Muscle layer of duodenum (tissue), 2 donors: Measurements from ENCODE around the gene RAD51B.

Source experiments
- H3K27ac ChIP-seq: one replicate; pipeline ENCODE4 v1.7.0; 2013; ENCODE audit warnings: mild to moderate bottlenecking, low read length
- H3K27me3 ChIP-seq: one replicate; pipeline ENCODE4 v1.7.0; 2013; ENCODE audit warnings: low read depth, mild to moderate bottlenecking, control low read depth, low read length
- H3K36me3 ChIP-seq, 2 donors: one replicate each; pipeline ENCODE4 v1.7.0; 2013; ENCODE audit warnings: low read length in 2 of 2, control low read depth in 1 of 2, mild to moderate bottlenecking in 1 of 2; ENCODE audit not compliant: insufficient read depth in 2 of 2, control insufficient read depth in 1 of 2
- H3K4me1 ChIP-seq, 2 donors: one replicate each; pipeline ENCODE4 v1.7.0; 2013; ENCODE audit warnings: low read length in 2 of 2, mild to moderate bottlenecking in 2 of 2, control low read depth in 1 of 2, moderate library complexity in 1 of 2; ENCODE audit not compliant: insufficient read depth in 2 of 2, control insufficient read depth in 1 of 2
- H3K4me3 ChIP-seq, 2 donors: one replicate each; pipeline ENCODE4 v1.7.0; 2013; ENCODE audit warnings: low read length in 2 of 2, low read depth in 1 of 2, mild to moderate bottlenecking in 1 of 2
- H3K9me3 ChIP-seq, 2 donors: one replicate each; pipeline ENCODE4 v1.7.0; 2013; ENCODE audit warnings: low read length in 2 of 2, control low read depth in 1 of 2, mild to moderate bottlenecking in 1 of 2; ENCODE audit not compliant: control insufficient read depth in 1 of 2
- donor health status: healthy.

The RAD51B gene

GRCh38 chr14:68639000-68639757 is 819.6 kb downstream of the RAD51B start:
- Histone ChIP-seq H3K27me3 (no peaks in the 10 kb centered on the region), H3K27ac (peak overlapping the region; percentile 62), H3K4me3 (no peak overlapping the region), H3K4me1 (peaks cover 11 to 27% of the 10 kb centered on the region in 2 donors), H3K9me3 (peaks cover 0 to 13% of the 10 kb centered on the region in 2 donors), H3K36me3 (no peaks in the 10 kb centered on the region)

DNA sequence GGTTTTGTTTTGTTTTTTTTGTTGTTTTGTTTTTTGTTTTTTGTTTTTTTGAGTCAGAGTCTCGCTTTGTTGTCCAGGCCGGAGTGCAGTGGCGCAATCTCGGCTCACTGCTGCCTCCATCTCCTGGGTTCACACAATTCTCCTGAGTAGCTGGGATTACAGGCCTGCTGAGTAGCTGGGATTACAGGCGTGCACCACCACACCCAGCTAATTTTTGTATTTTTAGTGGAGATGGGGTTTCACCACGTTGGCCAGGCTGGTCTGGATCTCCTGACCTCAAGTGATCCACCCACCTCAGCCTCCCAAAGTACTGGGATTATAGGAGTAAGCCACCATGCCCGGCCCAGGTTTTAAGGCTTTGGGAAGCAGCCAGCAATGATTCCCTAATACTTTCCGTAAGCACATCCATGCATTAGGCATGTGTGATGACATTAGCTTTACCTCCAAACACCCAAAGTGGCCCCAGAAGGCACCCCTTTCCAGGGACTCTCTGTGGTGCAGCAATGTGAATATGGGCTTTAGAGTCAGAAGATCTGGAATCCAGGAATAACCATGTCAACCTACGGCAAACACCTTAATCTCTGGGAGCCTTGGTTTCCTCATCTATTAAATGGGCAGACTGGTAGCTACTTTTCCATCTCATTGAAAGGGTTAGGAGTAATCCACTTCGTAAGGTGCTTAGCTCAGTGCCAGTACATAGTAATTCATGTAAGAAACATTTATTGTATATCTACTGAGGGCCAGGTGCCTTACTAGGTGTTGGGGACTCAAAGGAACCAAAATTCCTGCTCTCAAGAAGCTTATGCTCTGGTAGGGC is 820.4 kb downstream of the RAD51B start:
- H3K27ac ChIP-seq: peak overlapping the region; percentile 62
- H3K4me1 ChIP-seq: peaks cover 11 to 22% of the 10 kb centered on the region in 2 donors
- H3K4me3 ChIP-seq: no peak overlapping the region
- peaks cover 0 to 13% of the 10 kb centered on the region in 2 donors for H3K9me3 ChIP-seq
- H3K36me3 ChIP-seq: no peaks in the 10 kb centered on the region
- no peaks in the 10 kb centered on the region for H3K27me3 ChIP-seq

- H3K36me3 ChIP-seq: no peaks in the 10 kb centered on the region
- H3K4me1 ChIP-seq: peaks cover 8 to 16% of the 10 kb centered on the region in 2 donors
- no peaks in the 10 kb centered on the region for H3K27me3 ChIP-seq
- peaks cover 0 to 13% of the 10 kb centered on the region in 2 donors for H3K9me3 ChIP-seq
- no peak overlapping the region for H3K4me3 ChIP-seq
- no peak overlapping the region for H3K27ac ChIP-seq
These were observed 824.1 kb downstream of the RAD51B start for GRCh38 chr14:68643673-68644072.

DNA sequence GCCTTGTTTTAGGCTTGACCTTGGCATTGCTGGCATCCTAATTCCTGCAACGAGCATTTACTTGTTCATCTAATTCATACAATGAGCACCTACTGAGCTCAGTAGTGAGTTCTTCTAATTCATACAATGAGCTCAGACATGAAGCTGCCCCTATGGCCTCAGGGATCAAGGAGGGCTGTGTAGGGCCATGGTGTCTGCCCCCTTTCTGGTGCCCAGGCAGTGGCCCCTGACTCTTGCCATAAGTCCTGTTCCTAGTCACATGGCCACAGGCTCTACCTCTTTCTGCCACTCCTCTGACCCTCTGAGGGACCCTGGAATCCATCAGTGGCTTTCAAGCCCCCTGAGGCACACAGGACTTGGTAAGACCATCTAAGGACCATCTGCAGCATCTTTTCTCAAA is 824.5 kb downstream of the RAD51B start:
- no peaks in the 10 kb centered on the region for H3K27me3 ChIP-seq
- no peak overlapping the region for H3K27ac ChIP-seq
- H3K9me3 ChIP-seq: peaks cover 0 to 13% of the 10 kb centered on the region in 2 donors
- H3K36me3 ChIP-seq: no peaks in the 10 kb centered on the region
- no peak overlapping the region for H3K4me3 ChIP-seq
- peaks cover 3 to 12% of the 10 kb centered on the region in 2 donors for H3K4me1 ChIP-seq

DNA sequence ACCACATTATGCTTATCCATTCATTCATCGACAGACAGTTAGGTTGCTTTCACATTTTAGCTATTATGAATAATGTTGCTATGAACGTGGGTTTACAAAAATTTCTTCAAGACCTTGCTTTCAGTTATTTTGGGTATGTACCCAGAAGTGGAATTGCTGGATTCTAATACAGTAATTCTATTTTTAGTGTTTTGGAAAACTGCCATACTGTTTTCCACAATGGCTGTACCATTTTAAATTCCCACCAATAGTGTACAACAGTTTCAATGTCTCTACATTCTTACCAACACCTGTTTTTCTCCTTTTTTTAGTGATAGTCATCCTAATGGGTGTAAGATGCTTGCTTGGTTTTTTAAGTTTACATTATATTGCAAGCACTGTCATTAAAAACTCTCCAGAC is 825.8 kb downstream of the RAD51B start:
- Histone ChIP-seq H3K4me3 (no peak overlapping the region), H3K36me3 (no peaks in the 10 kb centered on the region), H3K4me1 (peaks cover 0 to 5% of the 10 kb centered on the region in 2 donors), H3K27me3 (no peaks in the 10 kb centered on the region), H3K27ac (no peak overlapping the region), H3K9me3 (peaks cover 0 to 13% of the 10 kb centered on the region in 2 donors)

- Histone ChIP-seq H3K4me1 (peaks cover 12 to 18% of the 10 kb centered on the region in 2 donors), H3K27ac (peak overlapping the region; percentile 88), H3K4me3 (no peak overlapping the region), H3K27me3 (no peaks in the 10 kb centered on the region), H3K9me3 (no peaks in the 10 kb centered on the region), H3K36me3 (no peaks in the 10 kb centered on the region)
These were observed 830.1 kb downstream of the RAD51B start for GRCh38 chr14:68649476-68650189.

DNA sequence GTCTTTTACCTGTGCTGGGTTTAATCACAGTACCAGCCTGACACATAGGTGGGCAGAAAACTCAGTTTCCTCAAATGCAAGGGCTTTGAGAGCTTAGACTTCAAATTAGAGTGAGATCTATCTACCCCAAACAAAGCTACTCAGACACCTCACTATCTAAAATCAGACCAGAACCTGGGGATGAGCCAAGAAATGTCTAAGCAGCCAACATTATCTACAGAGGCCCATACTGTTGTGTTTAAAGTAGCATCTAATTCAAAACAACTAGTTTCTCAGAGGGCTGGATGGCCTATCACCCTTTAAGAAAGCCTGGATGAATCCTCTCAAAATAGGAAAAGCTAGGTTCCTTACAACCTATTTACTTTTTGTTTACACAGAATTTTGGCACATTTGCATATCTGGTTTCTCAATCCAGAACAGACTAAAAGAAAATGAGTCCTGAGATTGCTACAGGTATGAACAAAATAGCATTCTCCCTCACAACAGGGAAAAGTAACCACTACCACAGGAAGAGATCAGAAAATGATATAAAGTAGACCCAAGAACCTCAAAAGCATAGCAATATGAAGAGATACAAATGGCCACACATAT is 830.9 kb downstream of the RAD51B start:
- Histone ChIP-seq H3K27ac (peak overlapping the region; percentile 88), H3K4me3 (no peak overlapping the region), H3K27me3 (no peaks in the 10 kb centered on the region), H3K4me1 (peaks cover 12 to 27% of the 10 kb centered on the region in 2 donors), H3K36me3 (no peaks in the 10 kb centered on the region), H3K9me3 (no peaks in the 10 kb centered on the region)

DNA sequence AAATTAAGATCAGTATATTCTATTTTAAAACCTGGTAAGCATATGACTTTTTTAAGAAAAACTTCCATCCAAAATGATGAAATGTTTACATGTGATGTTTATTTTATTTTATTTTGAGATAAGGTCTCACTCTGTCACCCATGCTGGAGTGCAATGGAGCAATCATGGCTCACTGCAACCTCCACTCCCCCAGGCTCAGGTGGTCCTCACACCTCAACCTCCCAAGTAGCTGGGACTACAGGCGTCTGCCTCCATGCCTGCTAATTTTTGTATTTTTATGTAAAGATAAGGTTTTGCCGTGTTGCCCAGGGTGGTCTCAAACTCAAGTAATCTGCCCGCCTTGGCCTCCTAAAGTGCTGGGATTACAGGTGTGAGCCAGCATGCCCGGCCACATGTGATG is 831.5 kb downstream of the RAD51B start:
- Histone ChIP-seq H3K9me3 (no peaks in the 10 kb centered on the region), H3K36me3 (no peaks in the 10 kb centered on the region), H3K27me3 (no peaks in the 10 kb centered on the region), H3K4me3 (no peak overlapping the region), H3K27ac (peak overlapping the region; percentile 88), H3K4me1 (peaks cover 12 to 29% of the 10 kb centered on the region in 2 donors)

DNA sequence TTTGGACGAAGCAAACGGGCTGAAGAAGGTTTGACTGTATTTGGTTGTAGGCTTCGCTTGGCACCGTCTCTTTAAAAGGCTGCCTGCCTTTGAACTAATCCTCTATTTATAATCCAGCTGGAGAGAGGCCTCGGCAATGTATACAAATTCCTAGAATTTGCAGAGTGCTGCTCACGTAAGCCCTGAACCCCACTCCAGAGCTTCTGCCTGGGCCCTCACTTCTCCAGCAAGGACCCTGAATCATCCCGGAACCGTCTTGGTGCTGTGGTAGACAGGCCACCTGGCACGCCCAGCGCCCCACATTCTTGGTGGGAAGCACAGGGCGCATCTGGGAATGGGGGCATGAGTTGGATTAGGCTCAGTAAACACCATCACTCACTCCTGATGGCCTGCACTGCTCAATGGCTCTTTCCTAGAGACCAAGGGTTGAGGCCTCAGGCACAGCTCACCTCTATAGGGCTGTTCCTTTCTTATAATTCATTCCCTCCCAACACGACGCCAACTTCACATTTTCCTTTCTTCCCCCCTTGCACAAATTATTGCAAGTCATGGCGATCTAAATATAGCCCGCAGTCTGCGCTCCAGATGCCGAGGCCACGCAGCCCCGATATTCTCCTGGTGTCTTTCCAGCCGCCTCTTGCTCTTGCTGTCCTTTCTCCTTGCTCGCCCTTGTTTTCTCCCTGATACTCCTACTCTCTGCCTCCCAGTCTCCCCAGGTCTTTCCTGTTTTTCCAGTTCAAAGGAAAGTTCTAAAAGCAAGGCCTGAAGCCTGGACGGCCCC is 832.3 kb downstream of the RAD51B start:
- Histone ChIP-seq H3K4me1 (peaks cover 12 to 34% of the 10 kb centered on the region in 2 donors), H3K36me3 (no peaks in the 10 kb centered on the region), H3K27ac (peak overlapping the region; percentile 88), H3K4me3 (peak overlapping the region in 1 of 2 donors; percentile 34), H3K9me3 (no peaks in the 10 kb centered on the region), H3K27me3 (no peaks in the 10 kb centered on the region)

DNA sequence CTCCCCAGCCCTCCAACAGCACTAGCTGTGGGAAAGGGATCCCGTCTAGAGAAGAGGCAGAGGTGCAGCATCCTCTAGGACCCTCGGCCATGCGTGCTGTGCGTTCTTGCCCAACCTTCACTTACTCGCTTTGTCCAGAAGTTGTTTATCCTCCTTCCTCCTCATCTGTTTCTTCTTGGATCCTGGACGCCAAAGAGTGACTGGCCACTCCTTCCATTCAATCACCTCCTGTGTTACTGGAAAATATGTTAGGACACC is 832.8 kb downstream of the RAD51B start:
- Histone ChIP-seq H3K4me1 (peaks cover 12 to 34% of the 10 kb centered on the region in 2 donors), H3K9me3 (no peaks in the 10 kb centered on the region), H3K36me3 (no peaks in the 10 kb centered on the region), H3K27ac (peak overlapping the region; percentile 88), H3K4me3 (peak overlapping the region in 1 of 2 donors; percentile 34), H3K27me3 (no peaks in the 10 kb centered on the region)
